Astrocyte of the spinal cord (primary cell): ENCODE results near the gene TRIM73.
"Not testable (repeated sequence)": the region's sequence is repeated elsewhere in the genome, so short reads cannot be mapped to it uniquely, and the experiment has no call there.

Source experiments
- DNase-seq: peaks from one replicate; pipeline ENCODE4 v3.0.0; 2011; ENCODE audit warnings: low read depth, low spot score
- H3K4me3 ChIP-seq: 2 replicates; pipeline ENCODE4 v1.5.1; 2011; ENCODE audit warnings: low read depth, mild to moderate bottlenecking, low read length, moderate library complexity
- in situ Hi-C: cut with HindIII; loops from 2 replicates; pipeline ENCODE4 v1.10.0; 2017; ENCODE audit warnings: low sequenced_read_pairs

TRIM73 gene

GRCh38 chr7:75410823-75411173, 15.4 kb downstream of the TRIM73 start:
- DNase-seq, in situ Hi-C loops: not testable (repeated sequence)

GRCh38 chr7:75414204-75414603, 18.8 kb downstream of the TRIM73 start:
- in situ Hi-C loops, DNase-seq, H3K4me3 ChIP-seq: not testable (repeated sequence)

More at GRCh38 chr7:75410823-75411173, 15.4 kb downstream of the TRIM73 start:
- H3K4me3 ChIP-seq, result not testable (repeated sequence)

DNA sequence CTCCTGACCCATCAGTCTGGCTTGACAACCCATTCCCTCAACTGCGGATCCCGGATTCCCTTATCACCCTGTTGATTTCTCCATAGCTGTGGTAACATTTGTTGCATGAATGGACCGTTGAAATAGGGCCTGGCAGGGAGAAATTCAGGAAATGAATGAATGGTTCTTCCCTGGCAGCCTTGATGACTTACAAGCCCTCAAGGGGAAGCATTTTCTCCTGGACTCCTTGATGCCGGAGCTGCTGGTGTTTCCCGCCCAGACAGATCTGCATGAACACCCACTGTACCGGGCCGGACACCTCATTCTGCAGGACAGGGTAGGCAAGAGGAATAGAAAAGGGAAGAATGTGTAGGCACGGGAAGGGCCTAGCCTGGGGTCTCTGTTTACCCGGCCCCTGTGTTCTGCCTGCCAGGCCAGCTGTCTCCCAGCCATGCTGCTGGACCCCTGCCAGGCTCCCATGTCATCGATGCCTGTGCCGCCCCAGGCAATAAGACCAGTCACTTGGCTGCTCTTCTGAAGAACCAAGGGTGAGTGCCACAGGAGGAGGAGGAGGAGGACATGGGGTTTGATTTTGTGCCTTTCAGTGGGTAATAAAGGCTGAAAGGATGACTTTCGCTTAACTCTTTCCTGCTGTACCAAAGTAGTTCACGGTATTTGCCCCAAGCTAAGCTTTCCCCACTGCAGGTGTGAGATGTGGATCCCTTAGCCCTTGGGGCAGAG, 19.4 kb downstream of the TRIM73 start:
- H3K4me3 ChIP-seq, DNase-seq, in situ Hi-C loops: not testable (repeated sequence)

- H3K4me3 ChIP-seq, in situ Hi-C loops, DNase-seq: not testable (repeated sequence)
Measured at GRCh38 chr7:75415428-75415817, 20.0 kb downstream of the TRIM73 start.

- DNase-seq, in situ Hi-C loops, H3K4me3 ChIP-seq: not testable (repeated sequence)
Measured at GRCh38 chr7:75415829-75416373, 20.5 kb downstream of the TRIM73 start.

DNA sequence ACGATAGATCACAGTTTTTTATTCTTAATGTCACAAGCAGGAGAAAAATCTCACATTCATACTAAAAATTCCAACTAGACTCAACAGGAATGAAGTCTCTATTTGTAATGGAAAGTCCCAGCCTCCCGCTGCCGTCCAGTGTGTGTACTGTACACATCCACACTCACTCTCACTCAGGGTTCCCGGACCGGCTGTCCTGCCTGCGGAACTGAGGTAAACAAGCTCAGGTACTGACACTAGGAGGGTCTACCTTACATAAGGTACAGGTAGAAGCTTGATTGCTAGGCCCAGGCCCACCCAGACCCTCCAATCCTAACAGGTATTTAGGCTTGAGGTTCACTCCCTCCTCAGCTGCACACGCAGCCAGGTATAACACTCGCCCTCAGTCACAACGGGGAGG, 21.4 kb downstream of the TRIM73 start:
- in situ Hi-C loops, H3K4me3 ChIP-seq, DNase-seq: not testable (repeated sequence)

DNA sequence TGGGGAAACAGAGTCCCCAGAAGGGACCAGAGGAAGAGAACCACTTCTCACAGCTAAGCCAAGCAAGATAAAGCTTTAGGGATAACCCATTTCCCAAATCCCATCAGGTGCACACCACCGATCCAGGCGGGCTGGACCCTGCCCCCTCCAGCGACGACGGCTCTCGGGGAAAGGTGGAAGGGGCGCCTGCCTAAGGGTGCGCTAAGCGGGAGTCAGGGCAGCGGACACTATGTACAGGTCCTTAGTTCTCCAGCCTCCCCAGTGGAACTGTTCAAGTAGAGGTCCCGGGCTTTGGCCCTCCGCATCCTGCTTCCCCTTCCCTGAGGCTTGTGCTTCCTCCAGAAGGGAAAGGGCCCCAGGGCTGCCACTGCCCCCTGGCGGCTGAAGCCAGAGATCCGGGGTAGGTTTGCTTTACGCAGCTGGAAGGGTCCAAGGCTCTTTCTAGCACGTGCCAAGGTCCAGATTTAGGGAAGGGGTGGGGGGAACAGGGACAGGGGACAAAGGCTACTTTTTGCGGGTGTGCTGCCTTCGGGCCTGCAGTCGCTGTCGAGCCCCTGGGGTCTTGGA, 22.9 kb downstream of the TRIM73 start:
- H3K4me3 ChIP-seq, DNase-seq, in situ Hi-C loops: not testable (repeated sequence)

DNA sequence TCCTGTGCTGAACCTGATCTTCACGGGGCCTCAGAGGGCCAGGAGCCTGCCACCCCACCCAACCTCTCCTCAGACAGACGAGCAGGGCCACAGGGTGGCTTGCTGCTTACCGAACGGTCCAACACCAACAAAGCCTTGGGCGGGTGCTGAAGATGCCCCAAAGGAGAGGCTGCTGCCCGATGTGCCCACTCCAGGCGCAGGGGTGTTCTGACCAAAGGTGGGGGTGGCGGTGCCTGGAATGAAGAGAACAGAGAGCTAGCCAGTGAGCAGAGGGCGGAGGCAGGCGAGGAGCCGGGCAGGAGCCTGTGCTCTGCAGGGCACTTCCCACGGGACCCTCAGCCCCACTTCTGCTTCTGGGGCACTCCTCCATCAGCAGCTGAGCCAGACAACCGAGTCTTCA, 23.8 kb downstream of the TRIM73 start:
- in situ Hi-C loops, DNase-seq, H3K4me3 ChIP-seq: not testable (repeated sequence)

GRCh38 chr7:75419693-75420092, 24.3 kb downstream of the TRIM73 start:
- in situ Hi-C loops, DNase-seq, H3K4me3 ChIP-seq: not testable (repeated sequence)

- DNase-seq, H3K4me3 ChIP-seq, in situ Hi-C loops: not testable (repeated sequence)
Measured at GRCh38 chr7:75420152-75420551, 24.7 kb downstream of the TRIM73 start.

GRCh38 chr7:75421798-75422710, 26.6 kb downstream of the TRIM73 start:
- DNase-seq, in situ Hi-C loops, H3K4me3 ChIP-seq: not testable (repeated sequence)

DNA sequence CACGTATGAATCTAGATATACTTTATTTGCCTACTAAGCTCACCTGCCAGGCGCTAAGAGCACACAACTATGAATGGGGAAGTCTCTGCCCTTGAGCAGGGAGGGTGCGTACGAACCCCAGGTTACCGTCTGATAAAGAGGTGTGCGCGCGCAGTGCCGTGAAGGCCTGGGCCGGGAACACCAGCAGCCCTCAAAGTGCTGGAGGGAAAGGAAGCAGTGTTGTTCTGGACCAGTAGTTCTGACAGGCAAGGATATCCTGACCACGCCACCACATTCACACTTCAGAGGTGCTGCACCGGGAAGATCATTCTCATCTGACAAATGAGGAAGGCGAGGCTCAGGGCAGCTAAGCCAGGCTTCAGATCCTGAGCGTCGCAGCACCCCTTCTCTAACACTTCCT, 28.1 kb downstream of the TRIM73 start:
- DNase-seq, in situ Hi-C loops, H3K4me3 ChIP-seq: not testable (repeated sequence)

- DNase-seq, H3K4me3 ChIP-seq, in situ Hi-C loops: not testable (repeated sequence)
Measured at GRCh38 chr7:75439000-75439399, 43.6 kb downstream of the TRIM73 start.

GRCh38 chr7:75442101-75442464, 46.7 kb downstream of the TRIM73 start:
- DNase-seq, in situ Hi-C loops: not testable (repeated sequence)
- H3K4me3 ChIP-seq, result peak overlapping the region; percentile 37

DNA sequence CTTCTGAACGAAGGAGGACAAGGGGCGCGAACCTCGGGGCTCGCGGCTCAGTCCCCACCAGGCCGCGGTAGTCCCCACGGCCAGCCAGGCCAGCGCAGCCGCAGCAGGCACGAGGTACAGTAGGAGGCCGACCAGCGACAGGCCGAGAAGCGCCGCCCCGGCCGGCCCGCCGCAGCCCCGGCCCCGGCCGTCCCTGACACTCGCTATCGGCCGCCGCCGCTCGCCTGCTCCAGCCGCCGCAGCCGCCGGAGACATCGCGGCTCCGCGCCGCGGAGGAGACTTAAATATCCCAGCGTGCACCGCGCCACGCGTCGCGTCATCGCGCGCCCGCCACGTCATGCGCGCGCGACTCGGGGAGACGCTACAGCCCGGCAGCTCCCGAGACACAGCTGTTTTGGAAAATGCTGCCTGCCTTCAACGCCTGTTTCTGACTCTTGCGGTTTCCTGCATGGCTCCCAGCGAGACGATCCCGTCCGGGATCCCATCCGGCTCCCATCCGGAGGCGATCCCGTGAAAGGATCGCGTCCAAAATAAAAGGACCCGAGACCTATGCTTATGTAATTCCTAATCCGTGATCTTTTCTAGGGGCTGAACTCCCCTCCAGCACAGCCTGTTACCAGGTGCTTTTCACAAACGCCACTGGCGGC, 47.2 kb downstream of the TRIM73 start:
- DNase-seq, result peak; percentile 9
- H3K4me3 ChIP-seq, result peak overlapping the region; percentile 51
- in situ Hi-C loops, result not testable (repeated sequence)

DNA sequence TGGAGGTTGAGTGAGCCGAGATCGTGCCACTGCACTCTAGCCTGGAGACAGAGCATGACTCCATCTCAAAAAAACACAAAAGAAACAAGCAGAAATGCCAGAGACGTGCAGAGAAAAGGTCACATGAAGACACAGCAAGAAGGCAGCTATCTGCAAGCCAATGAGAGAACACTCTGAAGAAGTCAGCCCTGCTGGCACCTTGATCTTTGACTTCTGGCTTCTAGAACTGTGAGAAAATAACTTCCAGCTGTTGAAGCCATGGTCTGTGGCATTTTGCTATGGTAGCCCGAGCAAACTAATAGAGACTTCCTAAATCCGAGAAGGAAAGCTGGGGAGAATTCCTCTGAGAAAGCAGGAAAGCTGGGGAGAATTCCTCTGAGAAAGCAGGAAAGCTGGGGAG, 54.5 kb downstream of the TRIM73 start:
- DNase-seq, H3K4me3 ChIP-seq, in situ Hi-C loops: not testable (repeated sequence)
